ENCODE measurements around the gene PARP14.
A peak's percentile ranks its signal among the peaks of the same experiment; 100 is the strongest.
"Not testable (repeated sequence)": the region's sequence is repeated elsewhere in the genome, so short reads cannot be mapped to it uniquely, and the experiment has no call there.

Gene PARP14

GRCh38 chr3:122677216-122677615 lies 3.4 kb upstream of the PARP14 start:
- no peak for DNase-seq

DNA sequence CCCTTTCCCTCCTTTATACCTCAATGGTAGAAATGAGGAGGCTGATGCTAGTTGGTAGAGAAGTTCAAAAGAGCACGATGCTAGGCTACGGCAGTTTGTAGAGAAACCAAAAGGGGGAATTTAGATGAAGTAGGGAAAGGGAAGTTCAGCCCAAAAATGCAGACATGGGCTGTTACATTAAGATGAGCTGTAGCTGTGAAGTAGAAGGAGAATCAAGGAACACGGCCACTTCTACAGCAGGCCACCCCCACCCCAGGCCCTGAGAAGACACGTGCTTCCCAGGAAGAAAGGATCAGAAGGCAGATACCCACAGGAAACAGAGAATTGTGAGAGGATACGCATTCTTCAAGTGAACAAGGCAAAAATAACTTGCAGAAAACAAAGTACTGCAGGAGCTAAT lies 2.1 kb upstream of the PARP14 start:
- peak in 1 of 2 donors; percentile 20 for DNase-seq

- DNase-seq = peak; percentile 68 to 72
Observed at GRCh38 chr3:122679085-122679881, 1.4 kb upstream of the PARP14 start.

DNA sequence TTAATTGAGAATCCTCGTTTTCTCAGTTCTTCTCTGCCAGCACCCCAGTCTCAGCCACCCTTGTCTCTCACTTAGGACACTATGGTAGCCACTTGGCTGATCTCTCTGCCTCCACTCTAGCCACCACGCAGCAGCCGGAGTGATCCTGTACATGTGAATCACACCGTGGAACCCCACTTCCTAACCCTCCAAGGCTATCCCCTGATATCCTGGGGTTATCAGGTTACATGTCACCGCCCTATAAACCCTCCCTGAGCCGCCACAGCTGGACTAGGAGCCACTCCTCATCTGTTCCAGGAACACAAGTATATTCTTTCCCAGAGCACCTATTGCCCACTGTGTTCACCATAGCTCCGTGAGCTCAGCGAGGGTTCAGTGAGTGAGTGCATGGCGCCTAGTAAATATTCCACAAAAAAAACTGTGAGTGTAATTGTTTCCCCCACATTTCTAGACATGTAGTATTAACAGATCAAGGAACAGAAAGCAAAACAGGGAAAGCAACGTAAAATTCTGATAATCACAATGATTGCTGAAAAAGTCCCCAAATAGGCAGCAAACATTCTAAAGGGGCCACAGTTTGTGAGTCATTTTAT lies 661 bp upstream of the PARP14 start:
- DNase-seq = peak in 1 of 2 donors; percentile 34

- DNase-seq = no peak
Observed at GRCh38 chr3:122681284-122681973, 790 bp downstream of the PARP14 start.

DNA sequence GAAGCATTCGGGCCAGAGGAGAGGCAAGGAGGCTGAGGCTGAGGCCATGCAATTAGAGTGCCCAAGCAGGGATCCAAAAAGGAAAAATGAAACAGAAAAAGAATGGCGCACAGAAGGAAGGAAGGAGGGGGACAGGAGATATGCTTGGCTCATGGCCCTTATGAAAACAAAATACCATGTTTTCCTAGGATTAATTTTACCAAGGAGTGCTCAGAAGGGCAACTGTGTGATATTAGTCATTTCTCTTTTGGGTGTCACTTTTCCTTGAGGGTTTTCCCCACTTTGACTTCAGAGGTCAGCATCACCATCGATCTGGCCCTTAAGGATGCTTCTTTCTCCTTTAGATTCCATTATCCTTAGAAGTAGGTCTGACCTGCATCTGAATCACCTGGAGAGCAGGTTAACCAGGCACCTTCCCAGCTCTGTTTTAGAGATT lies 1.4 kb downstream of the PARP14 start:
- no peak for DNase-seq

DNA sequence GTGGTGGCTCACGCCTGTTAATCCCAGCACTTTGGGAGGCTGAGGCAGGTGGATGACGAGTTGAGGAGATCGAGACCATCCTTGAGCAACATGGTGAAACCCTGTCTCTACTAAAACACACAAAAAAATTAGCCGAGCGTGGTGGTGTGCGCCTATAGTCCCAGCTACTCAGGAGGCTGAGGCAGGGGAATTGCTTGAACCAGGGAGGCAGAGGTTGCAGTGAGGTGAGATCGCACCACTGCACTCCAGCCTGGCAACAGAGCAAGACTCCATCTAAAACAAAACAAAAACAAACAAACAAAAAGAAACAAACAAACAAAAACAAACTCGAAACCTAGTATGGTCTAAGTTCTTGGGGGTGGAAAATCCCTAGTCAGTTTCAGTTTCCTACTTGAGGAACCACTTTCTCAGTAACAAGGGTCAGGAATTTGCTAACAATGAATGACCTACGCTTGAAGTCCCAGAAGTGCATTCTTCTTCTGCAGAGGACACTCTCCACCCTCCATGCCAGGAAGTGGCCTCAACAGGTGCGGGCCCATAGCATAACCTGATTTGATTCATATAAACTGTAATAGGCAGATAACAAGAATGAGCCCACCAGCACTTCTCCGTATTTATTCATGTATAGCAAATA lies 2.3 kb downstream of the PARP14 start:
- not testable (repeated sequence) for DNase-seq

- DNase-seq = no peak
Observed at GRCh38 chr3:122687298-122687697, 6.7 kb downstream of the PARP14 start.

GRCh38 chr3:122688996-122689395 lies 8.4 kb downstream of the PARP14 start:
- DNase-seq = no peak

DNA sequence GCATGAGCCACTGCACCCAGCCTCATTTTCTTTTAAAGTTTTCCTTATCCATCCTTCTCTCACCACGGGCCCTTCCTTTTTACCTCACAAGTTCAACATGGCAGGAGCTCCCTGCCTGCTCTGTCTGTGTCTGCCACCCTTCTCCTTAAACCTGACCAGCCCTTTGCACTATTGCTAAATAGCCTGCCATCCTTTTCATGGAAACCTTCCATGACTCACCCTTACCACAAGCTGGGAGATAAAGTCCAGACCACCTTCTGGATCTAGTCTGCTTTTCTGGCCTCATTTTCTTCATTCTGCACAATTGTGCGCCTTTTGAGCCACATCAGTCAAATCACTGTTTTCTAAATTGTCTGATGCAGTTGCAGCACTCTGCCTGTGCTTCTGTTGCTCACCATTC lies 8.9 kb downstream of the PARP14 start:
- DNase-seq = no peak

- no peak for DNase-seq
Observed at GRCh38 chr3:122690096-122690495, 9.5 kb downstream of the PARP14 start.

DNA sequence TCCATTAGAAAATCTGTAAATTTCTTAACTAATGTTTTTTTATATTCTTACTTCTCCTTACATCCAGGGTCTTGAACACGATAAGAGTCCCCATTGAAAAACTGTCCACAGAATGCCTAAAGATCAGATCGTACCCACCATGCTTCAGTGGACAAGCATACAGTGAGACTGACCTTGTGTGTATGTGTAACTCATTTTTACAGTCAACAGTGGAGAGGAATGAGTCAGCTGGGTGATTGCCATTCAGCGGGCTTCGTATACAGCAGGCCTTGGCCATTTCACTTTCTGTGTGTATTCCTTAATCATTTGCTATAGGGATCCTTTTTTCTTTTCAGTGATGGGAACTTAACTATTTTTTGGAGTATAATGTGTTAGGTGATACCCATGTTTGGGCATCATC lies 10.6 kb downstream of the PARP14 start:
- no peak for DNase-seq

GRCh38 chr3:122692674-122693073 lies 12.0 kb downstream of the PARP14 start:
- no peak for DNase-seq

DNA sequence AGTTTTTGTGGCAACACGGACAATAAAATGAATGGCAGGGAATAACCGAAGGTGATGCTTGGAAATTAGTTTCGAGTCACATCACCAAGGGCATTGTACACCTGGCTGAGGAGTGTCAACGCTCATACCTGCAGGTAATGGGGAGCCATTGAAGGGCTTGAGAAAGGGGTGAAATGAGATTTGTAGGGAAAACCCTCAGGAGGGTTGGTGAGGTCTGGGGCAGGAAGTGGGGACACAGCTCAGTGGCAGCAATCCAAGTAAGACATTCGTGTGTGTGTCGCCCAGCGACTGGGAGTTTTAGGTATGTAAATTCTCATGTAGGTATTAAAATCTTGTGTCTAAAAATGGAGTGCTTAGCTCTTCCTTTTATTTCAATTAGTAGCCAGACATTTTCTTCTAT lies 14.3 kb downstream of the PARP14 start:
- DNase-seq = no peak

DNA sequence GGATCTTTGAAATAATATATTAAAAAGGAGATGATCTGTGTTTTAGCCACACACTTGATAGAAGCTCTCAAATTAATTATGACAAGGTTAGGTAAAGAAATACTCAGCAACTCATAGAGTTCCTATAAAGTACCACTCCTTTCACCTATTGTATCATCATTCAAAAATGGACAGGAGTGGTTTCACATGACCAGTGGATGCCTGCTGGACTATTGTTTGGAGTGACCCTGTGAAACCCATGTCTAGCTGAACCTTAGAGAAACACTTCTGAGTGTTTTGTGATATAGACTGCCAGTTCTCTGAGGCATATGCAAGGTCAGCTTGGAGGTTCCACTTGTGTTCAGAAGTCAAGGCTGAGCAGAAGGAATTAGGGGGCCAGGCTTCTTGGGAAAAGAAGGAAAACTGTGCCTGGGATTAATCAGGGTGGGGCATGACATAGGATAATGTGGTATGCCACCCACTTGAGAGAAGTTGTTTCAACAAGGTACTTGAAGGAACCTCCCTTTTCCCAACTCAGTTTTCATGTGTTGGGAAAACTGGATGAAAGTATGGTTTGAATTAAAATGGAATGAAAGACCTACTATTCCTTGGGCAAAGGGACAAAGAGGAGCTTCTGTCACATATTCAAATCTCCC lies 15.4 kb downstream of the PARP14 start:
- no peak for DNase-seq

GRCh38 chr3:122697952-122698620 lies 17.4 kb downstream of the PARP14 start:
- DNase-seq = no peak

GRCh38 chr3:122700193-122700592 lies 19.6 kb downstream of the PARP14 start:
- DNase-seq = no peak

DNA sequence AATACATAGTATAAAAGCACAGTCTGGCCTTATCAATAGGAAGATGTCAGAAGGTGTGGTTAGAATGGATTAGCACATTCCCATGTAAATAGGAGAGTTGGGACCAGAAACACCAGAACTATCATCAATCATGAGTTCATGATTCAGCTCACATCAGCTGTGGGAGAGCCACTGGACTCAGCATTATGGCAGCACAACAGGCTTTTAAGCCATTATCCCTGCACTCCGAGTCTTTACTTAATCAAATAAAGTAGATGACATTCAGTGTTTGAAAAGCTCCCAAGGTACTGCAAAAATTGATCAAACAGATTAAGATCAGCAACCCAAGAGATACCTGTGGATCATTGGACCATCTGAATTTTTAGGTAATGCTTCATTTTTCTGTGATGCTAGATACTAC lies 24.7 kb downstream of the PARP14 start:
- DNase-seq = no peak

GRCh38 chr3:122710616-122711251 lies 30.1 kb downstream of the PARP14 start:
- DNase-seq = not testable (repeated sequence)

GRCh38 chr3:122714273-122714672 lies 33.6 kb downstream of the PARP14 start:
- DNase-seq = no peak

DNA sequence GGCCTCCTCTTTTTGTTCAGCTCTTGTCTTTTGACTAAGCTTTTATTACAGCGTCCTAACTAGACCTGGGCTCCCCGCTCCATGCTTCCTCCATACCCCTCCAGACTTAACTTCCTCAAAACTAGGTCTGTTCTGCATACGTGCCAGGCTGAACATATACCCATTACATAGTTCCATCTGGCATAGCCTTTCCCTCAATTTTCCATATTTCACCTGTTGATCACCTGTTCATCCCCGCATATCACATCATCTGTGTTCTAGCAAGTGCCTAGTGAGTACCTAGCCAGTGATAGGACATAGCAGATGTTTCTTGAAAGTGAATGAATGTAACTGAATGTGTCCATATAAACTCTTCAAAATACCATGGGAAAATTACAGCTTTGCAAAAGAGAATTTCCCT lies 36.0 kb downstream of the PARP14 start:
- DNase-seq = no peak
